H1 (cell line): ENCODE measurements around the gene NUDT6.

Experiments
- EP300 ChIP-seq, 2 experiments: IDR thresholded peaks; 1 replicate in 1 of 2; 2 replicates in 1 of 2; pipeline ENCODE4 v1.6.1; 2011 to 2012; ENCODE audit warnings: low read depth in 2 of 2, low read length in 2 of 2, mild to moderate bottlenecking in 2 of 2, borderline replicate concordance in 1 of 2, inconsistent platforms in 1 of 2, moderate library complexity in 1 of 2
- GTF2F1 ChIP-seq: IDR thresholded peaks from 2 replicates; pipeline ENCODE4 v1.6.1; 2012; ENCODE audit warnings: low read depth, low read length, improper control_type of control experiment, borderline replicate concordance
- TAF7 ChIP-seq: optimal IDR thresholded peaks from 2 replicates; pipeline ENCODE3; 2011; ENCODE audit warnings: low read depth, mild to moderate bottlenecking, inconsistent platforms, low read length, moderate library complexity, borderline replicate concordance

- TF ChIP-seq TAF7, result no peak
- TF ChIP-seq EP300 (IDR thresholded peaks at IDR 0.05; ENCODE audit: borderline replicate concordance in 1 of 2, low read depth in 2 of 2, low read length in 2 of 2), result no peak
- TF ChIP-seq GTF2F1, result no peak
Measured at GRCh38 chr4:122901247-122902010, 21.0 kb downstream of the NUDT6 start.
